NCI-H2029 (cell line): Measurements from ENCODE around the gene PSD.

Experiments used
- DNase-seq: peaks from one replicate; lab custom pipeline; 2025; lab: John Stamatoyannopoulos, UW

The PSD gene

GRCh38 chr10:102444851-102445250 is 26.3 kb upstream of the PSD start:
- no peak for DNase-seq

GRCh38 chr10:102438374-102438773 is 19.8 kb upstream of the PSD start:
- DNase-seq, result no peak

- no peak for DNase-seq
Observed at GRCh38 chr10:102437515-102437914, 18.9 kb upstream of the PSD start.

- DNase-seq, result no peak
Observed at GRCh38 chr10:102436312-102436711, 17.7 kb upstream of the PSD start.

- no peak for DNase-seq
Observed at GRCh38 chr10:102435529-102436233, 17.1 kb upstream of the PSD start.

GRCh38 chr10:102435133-102435497 is 16.5 kb upstream of the PSD start:
- no peak for DNase-seq

GRCh38 chr10:102434394-102435132 is 16.0 kb upstream of the PSD start:
- DNase-seq, result no peak

- no peak for DNase-seq
Observed at GRCh38 chr10:102433619-102434046, 15.0 kb upstream of the PSD start.

GRCh38 chr10:102432162-102432950 is 13.8 kb upstream of the PSD start, which contains the start of gene CUEDC2:
CUEDC2 (minus strand) TSS chr10:102432574; CDS start chr10:102425188, 7,386 bp downstream.
- DNase-seq, result peak; percentile 87

- no peak for DNase-seq
Observed at GRCh38 chr10:102431452-102432124, 13.0 kb upstream of the PSD start.

- DNase-seq, result no peak
Observed at GRCh38 chr10:102429468-102429867, 10.9 kb upstream of the PSD start.

- no peak for DNase-seq
Observed at GRCh38 chr10:102426803-102427287, 8.3 kb upstream of the PSD start.

- no peak for DNase-seq
Observed at GRCh38 chr10:102425444-102425843, 6.9 kb upstream of the PSD start.

- no peak for DNase-seq
Observed at GRCh38 chr10:102424916-102425315, 6.3 kb upstream of the PSD start.

GRCh38 chr10:102424145-102424544 is 5.6 kb upstream of the PSD start:
- DNase-seq, result no peak

- DNase-seq, result no peak
Observed at GRCh38 chr10:102423372-102423968, 4.9 kb upstream of the PSD start.

- DNase-seq, result peak; percentile 20
Observed at GRCh38 chr10:102422545-102423129, 4.1 kb upstream of the PSD start.

- DNase-seq, result no peak
Observed at GRCh38 chr10:102421757-102422512, 3.4 kb upstream of the PSD start.

- DNase-seq, result no peak
Observed at GRCh38 chr10:102421507-102421756, 2.8 kb upstream of the PSD start.

- peak; percentile 87 for DNase-seq
Observed at GRCh38 chr10:102420714-102421506, 2.3 kb upstream of the PSD start, which contains the start of gene FBXL15. FBXL15 (plus strand) TSS chr10:102420836; CDS start chr10:102421130, 294 bp downstream.
